Body of pancreas (tissue), 4 donors: Measurements from ENCODE around the gene KIF18B. TPM values are rescaled to one million over a fixed set of nuclear protein-coding genes. Genes with fewer than 3 reads are reported as not detected.

Experiments used
- ATAC-seq: fragments of 150-250 bp; one replicate; pipeline ENCODE4 v1.9.1; 2016
- DNase-seq, 4 donors: peaks; one replicate each; pipeline ENCODE4 v3.0.0-alpha.2; 2019
- H3K27ac ChIP-seq, 4 donors: fragments of 200-600 bp; sonication (generic); 1 replicate in 3 of 4; 2 replicates in 1 of 4; pipeline versions ENCODE4 v1.5.1 to v1.6.1; 2016 to 2019; ENCODE audit warnings: mild to moderate bottlenecking in 1 of 4, mixed read lengths in 1 of 4, moderate library complexity in 1 of 4
- H3K27me3 ChIP-seq, 2 donors: fragments of 200-600 bp; sonication (generic); one replicate each; pipeline ENCODE4 v1.6.0; 2016; ENCODE audit warnings: mild to moderate bottlenecking in 1 of 2
- H3K36me3 ChIP-seq, 2 donors: fragments of 200-600 bp; sonication (generic); replicated peaks in 1 of 2; 2 replicates each; pipeline ENCODE4 v1.5.1; 2016; ENCODE audit warnings: low read depth in 2 of 2; ENCODE audit not compliant: insufficient read depth in 1 of 2
- H3K4me1 ChIP-seq: fragments of 200-600 bp; sonication (generic); one replicate; pipeline ENCODE4 v1.6.0; 2016
- H3K4me3 ChIP-seq, 2 donors: fragments of 200-600 bp; sonication (generic); 1 replicate in 1 of 2; 2 replicates in 1 of 2; pipeline ENCODE4 v1.5.1; 2016 to 2019
- H3K9me3 ChIP-seq, 3 donors: fragments of 200-600 bp; sonication (generic); 1 replicate in 2 of 3; 2 replicates in 1 of 3; pipeline ENCODE4 v1.5.1; 2016
- POLR2A ChIP-seq, 3 donors: fragments of 450-650 bp; IDR thresholded peaks; one replicate each; pipeline ENCODE4 v1.6.1; 2016; ENCODE audit warnings: antibody characterized with exemption in 3 of 3, mild to moderate bottlenecking in 2 of 3
- WGBS, 2 donors: methylation state at CpG; one replicate each; pipeline ENCODE4 v1.1.5; 2017; 5-methylcytosine and 5-hydroxymethylcytosine counted together
- intact Hi-C: fragments of 100-400 bp; cut with DNase I; formaldehyde crosslinking; loops from one replicate; pipeline ENCODE4 v1.15.1; 2023
- total RNA-seq, 2 donors: library from RNA; depleted of rRNA; stranded (reverse); fragments of >200 nt; gene quantifications; one replicate each; pipeline ENCODE4 v1.1.0, GENCODE V29; 2016
- TF ChIP-seq, protein P1 (sequence below), 7 experiments: fragments of 450-650 bp in 4 of 7; fragments of 200-600 bp in 3 of 7; sonication (generic) in 3 of 7; IDR thresholded peaks; one replicate each; pipeline ENCODE4 v1.5.1; 2016 to 2019; ENCODE audit warnings: antibody characterized with exemption in 7 of 7

Gene KIF18B
- total RNA-seq, 2 donors from 2014 or later, result 0.26 TPM; not detected in 1

DNA sequence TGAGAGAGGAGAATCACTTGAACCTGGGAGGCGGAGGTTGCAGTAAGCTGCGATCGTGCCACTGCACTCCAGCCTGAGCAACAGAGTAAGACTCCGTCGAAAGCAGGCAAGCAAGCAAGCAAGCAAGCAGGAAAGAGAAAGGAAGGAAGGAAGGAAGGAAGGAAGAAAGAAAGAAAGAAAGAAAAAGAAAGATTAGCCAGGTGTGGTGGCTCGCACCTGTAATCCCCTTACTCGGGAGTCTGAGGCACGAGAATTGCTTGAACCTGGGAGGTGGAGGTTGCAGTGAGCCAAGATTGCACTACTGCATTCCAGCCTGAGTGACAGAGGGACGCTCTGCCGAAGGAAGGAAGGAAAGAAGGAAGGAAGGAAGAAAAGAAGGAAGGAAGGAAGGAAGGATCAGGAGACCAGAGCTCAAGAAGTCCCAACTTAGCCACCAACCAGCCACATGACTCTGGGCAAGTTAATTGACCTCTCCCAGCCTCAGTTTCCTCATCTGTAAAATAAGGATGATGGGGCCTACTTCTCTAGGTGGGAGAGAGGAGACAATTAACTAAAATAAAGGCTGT lies 38.7 kb downstream of the KIF18B start:
- H3K4me3 ChIP-seq, result no peak overlapping the region
- ATAC-seq (no peak), DNase-seq (no peak)
- H3K27ac ChIP-seq, result no peak overlapping the region
- intact Hi-C loops, result no loop called here
- no peaks in the 10 kb centered on the region for H3K27me3 ChIP-seq
- no peak for TF ChIP-seq POLR2A (IDR thresholded peaks at IDR 0.05)
- TF ChIP-seq, protein P1, sequence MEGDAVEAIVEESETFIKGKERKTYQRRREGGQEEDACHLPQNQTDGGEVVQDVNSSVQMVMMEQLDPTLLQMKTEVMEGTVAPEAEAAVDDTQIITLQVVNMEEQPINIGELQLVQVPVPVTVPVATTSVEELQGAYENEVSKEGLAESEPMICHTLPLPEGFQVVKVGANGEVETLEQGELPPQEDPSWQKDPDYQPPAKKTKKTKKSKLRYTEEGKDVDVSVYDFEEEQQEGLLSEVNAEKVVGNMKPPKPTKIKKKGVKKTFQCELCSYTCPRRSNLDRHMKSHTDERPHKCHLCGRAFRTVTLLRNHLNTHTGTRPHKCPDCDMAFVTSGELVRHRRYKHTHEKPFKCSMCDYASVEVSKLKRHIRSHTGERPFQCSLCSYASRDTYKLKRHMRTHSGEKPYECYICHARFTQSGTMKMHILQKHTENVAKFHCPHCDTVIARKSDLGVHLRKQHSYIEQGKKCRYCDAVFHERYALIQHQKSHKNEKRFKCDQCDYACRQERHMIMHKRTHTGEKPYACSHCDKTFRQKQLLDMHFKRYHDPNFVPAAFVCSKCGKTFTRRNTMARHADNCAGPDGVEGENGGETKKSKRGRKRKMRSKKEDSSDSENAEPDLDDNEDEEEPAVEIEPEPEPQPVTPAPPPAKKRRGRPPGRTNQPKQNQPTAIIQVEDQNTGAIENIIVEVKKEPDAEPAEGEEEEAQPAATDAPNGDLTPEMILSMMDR (IDR thresholded peaks at IDR 0.05), result no peak
- H3K9me3 ChIP-seq, result no peaks in the 10 kb centered on the region
- peaks cover 10% of the 10 kb centered on the region for H3K4me1 ChIP-seq
- 76 to 80% methylated on average over 10 of the region's 10 CpGs for WGBS, 2 donors
- no peaks in the 10 kb centered on the region for H3K36me3 ChIP-seq

GRCh38 chr17:44907729-44908470 lies 39.7 kb downstream of the KIF18B start:
- no peak for DNase-seq
- Histone ChIP-seq H3K36me3 (no peaks in the 10 kb centered on the region), H3K4me1 (peaks cover 10% of the 10 kb centered on the region), H3K4me3 (no peak overlapping the region), H3K27ac (no peak overlapping the region), H3K27me3 (no peaks in the 10 kb centered on the region), H3K9me3 (no peaks in the 10 kb centered on the region)
- no peak for ATAC-seq
- WGBS, 2 donors, result 69 to 85% methylated on average over 8 to 11 of the region's 11 CpGs
- TF ChIP-seq POLR2A (IDR thresholded peaks at IDR 0.05), result no peak
- TF ChIP-seq, protein P1 (IDR thresholded peaks at IDR 0.05), result no peak
- intact Hi-C loops, result no loop called here

GRCh38 chr17:44906763-44907728 lies 40.5 kb downstream of the KIF18B start:
- WGBS, 2 donors, result 60 to 65% methylated on average over 14 to 18 of the region's 18 CpGs
- intact Hi-C loops, result no loop called here
- TF ChIP-seq, protein P1 (IDR thresholded peaks at IDR 0.05), result no peak
- TF ChIP-seq POLR2A (IDR thresholded peaks at IDR 0.05), result no peak
- DNase-seq (no peak), ATAC-seq (no peak)
- Histone ChIP-seq H3K9me3 (no peaks in the 10 kb centered on the region), H3K27me3 (no peaks in the 10 kb centered on the region), H3K4me3 (no peak overlapping the region), H3K27ac (no peak overlapping the region), H3K36me3 (no peaks in the 10 kb centered on the region), H3K4me1 (peaks cover 10% of the 10 kb centered on the region)

GRCh38 chr17:44906010-44906646 lies 41.4 kb downstream of the KIF18B start:
- no peak for TF ChIP-seq POLR2A (IDR thresholded peaks at IDR 0.05)
- TF ChIP-seq, protein P1 (IDR thresholded peaks at IDR 0.05), result no peak
- intact Hi-C loops, result no loop called here
- H3K27me3 ChIP-seq, result no peaks in the 10 kb centered on the region
- peaks cover 3% of the 10 kb centered on the region for H3K4me1 ChIP-seq
- 71 to 75% methylated on average over 7 to 10 of the region's 10 CpGs for WGBS, 2 donors
- no peaks in the 10 kb centered on the region for H3K9me3 ChIP-seq
- no peak for ATAC-seq
- H3K36me3 ChIP-seq, result no peaks in the 10 kb centered on the region
- DNase-seq, result no peak
- H3K27ac ChIP-seq, result no peak overlapping the region
- no peak overlapping the region for H3K4me3 ChIP-seq
